Left colon (tissue), 2 donors: ENCODE results near the gene SMARCAL1. TPM values are rescaled to one million over a fixed set of nuclear protein-coding genes. Genes with fewer than 3 reads are reported as not detected.
"Not testable (repeated sequence)": the region's sequence is repeated elsewhere in the genome, so short reads cannot be mapped to it uniquely, and the experiment has no call there.

ENCODE experiments used
- ATAC-seq: fragments of 200-7000 bp; cut with Tn5 transposase; one replicate; pipeline ENCODE4 v1.9.1; 2020; ENCODE audit warnings: mild to moderate bottlenecking, moderate library complexity
- DNase-seq, 2 donors: peaks; one replicate each; pipeline ENCODE4 v3.0.0-alpha.2; 2020
- intact Hi-C, 2 donors: fragments of 100-400 bp; cut with DNase I in 1 of 2; cut with micrococcal nuclease in 1 of 2; formaldehyde crosslinking; loops; one replicate each; pipeline versions ENCODE4 v1.11.2 to v1.14.0; 2022; cut with DNase I, micrococcal nuclease
- long read RNA-seq: library from polyadenylated mRNA; unstranded; transcript quantifications from one replicate; pipeline ENCODE4 v2.0.0, GENCODE V29; 2021
- total RNA-seq, 2 donors: library from RNA; stranded (reverse); fragmentation: NEBNext Ultra II Directional; extraction: Animal tissue kit (Norgen Biotek cat#: 25700); gene quantifications; one replicate each; pipeline ENCODE4 v1.2.1, GENCODE V29; 2021
- donor health status: DM: no; HTN: no; CAD: no.
- donor health status: DM: yes; HTN: yes; CAD: no.

Gene SMARCAL1
- 10 to 100 TPM; 14.7 to 16.1 TPM for total RNA-seq
- long read RNA-seq, transcript SMARCAL1-202 (18 exons, 3,056 nt): major isoform, 15 of 42 reads
- long read RNA-seq, transcript SMARCAL1-201 (18 exons, 3,271 nt): minor isoform, 10 of 42 reads
- long read RNA-seq, partial matches to known transcripts: 10 of 42 reads
- long read RNA-seq, other reads (novel, unspliced or antisense): 7 of 42 reads

DNA sequence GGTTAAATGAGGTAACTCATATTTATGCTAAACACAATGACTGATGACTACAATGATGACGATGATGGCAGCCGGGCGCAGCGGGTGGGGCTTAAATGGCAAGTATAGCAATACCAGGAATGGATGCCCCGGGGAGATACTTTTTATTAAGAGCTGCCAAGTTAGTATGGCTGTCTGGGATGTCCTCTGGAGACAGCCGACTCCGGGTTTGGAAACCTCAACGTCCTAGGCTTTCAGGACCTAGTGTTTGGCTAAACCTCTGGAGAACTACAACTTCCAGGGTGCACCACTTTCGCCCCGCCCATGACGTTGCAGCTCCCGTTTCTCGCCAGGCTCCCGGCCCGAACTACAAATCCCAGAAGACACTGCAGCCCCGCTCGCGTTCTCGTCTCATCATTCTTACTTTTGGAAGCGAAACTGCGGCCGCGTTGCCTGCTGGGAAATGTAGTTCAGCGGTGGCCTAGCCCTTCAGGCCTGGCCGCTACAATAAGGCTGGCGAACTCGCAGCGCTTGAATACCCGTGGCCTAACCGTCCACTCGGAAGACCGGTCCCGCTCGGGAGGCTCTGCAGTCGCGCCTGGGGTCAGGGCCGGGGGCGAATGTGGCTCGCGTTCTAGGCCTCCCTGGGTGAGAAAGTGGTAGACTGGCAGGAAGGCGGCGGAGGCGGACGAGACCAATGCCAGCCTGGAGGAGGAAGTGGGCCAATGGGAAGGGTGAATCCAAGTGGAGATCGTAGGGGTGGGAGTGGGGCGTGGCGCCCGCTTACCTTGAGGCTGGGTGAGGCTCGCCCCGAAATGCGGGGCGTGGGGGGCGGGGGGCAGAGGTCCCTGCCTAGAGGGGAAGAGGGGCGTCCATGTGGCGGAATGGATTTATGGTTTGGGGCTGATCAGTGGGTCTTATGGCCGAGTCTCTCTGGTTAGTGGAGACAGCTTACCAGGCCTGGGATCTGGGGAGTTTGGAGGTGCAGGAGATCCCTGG is at the start of gene SMARCAL1:
Gene SMARCAL1, plus strand, starts transcription at position 463 of the 978 bp plus-strand sequence. CDS start 2,221 bp downstream, outside the sequence.
- DNase-seq (peak; percentile 99 to 100), ATAC-seq (peak; percentile 96)
- intact Hi-C loops: no loop called here

DNA sequence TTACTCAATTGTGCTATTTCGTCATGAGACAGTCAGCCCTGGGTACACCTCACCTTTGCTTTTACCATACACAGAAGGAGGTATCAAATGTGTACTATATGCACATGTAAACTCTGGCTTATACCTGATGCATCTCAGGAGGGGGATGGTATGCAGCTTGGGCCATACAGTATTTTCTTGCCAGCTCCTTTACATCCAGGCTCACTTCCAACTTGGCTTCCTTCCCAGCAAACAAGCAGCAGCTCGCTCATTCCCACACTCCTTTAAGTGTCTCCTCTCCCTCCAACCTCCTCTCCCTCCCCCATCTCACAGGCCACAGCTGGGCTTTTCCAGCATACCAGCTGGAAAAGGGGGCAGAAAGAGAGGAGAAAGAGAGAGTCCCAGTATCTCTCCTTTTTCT is 49.6 kb upstream of the SMARCAL1 start:
- intact Hi-C loops: no loop called here
- DNase-seq: no peak

DNA sequence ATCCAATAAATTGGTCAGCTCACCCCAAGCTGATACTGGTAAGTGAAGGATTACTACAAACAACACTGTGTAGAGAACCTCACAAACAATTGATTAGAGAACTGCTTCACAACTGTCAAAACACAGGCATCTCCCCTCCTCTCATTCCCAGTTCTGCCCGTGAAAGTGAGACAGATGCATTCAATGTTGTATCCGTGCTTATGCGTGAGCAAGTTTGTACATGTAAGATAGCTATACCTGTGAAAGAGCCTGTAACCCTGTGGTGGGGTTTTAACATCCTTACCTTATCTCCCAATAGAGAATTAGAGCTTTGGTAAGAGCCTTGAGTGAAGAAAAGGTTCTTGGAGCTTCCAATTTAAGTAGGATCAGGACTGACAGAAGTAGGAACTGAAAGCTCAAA is 49.1 kb upstream of the SMARCAL1 start:
- no peak for ATAC-seq
- intact Hi-C loops: no loop called here
- no peak for DNase-seq

More for the DNA sequence above, 49.6 kb upstream of the SMARCAL1 start:
- ATAC-seq: no peak

DNA sequence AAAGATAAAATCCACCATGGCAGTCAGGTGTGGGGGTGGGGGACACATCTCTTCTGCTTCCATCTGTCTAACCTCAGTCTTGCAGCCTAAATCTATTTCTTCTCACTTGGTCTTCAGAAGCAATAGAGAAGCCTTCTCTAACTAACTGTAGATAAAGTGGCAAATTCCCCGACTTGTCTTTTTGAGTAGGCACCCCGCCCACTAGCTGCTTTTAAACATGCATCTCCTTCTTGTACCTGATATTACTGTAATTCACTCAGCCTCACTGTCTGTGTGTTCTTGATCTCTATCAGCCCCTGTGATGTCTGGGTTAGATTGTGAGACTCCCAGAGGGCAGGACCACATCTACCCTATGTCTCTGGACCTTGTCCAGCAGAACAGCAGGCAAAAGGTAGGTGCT is 46.8 kb upstream of the SMARCAL1 start:
- DNase-seq: no peak
- no peak for ATAC-seq
- intact Hi-C loops: no loop called here

DNA sequence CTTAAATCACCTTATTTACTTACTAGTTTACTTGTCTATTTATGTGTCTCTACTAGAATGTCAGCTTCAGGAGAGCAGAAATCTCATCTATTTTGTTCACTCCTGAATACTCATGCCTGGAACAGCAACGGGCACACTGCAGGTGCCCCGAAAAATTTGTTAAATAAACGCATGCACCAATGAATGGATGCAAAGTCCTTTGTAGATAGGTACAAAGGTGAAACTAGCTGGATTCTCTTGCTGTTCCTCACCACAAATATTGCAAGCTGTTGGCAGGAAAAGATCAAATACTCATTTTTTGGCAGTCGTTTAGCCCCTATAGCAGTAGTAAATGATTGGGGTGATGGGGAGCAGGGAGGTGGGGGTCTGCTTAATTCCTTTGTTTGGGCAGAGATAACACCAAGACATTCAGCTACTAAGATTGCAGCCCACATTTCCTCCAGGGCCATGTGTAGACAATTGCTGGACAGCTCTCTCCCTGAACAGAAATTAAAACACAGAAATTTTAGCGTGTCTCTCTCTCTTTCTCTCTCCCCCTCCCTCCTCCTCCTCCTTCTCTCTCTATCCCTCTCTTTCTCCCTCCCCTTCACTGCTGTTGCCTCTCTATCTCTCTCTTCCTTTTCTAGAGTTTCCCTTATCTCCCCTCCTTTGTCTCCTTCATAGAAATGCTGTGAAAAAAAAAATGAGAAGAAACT is 45.4 kb upstream of the SMARCAL1 start:
- ATAC-seq (no peak), DNase-seq (no peak)
- intact Hi-C loops: no loop called here

DNA sequence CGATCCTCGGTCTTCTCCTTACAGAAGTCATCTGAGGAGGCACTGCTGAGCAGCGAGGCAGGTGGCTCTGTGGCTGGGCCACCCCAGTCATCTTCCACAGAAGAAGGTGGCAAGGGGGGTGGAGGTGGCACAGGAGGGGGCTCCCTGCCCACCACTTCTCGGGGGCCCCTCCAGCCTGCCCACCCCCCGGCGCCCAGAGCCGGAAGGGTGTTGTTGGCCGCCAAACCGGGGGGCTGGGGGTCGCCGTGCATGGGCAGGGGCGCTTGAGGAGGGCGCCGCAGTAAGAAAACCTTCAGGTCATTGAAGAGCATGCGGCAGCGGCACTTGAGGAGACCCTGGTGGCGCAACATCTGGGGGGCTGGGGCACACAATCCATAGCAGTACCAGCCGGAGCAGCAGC is 42.5 kb upstream of the SMARCAL1 start:
- intact Hi-C loops: no loop called here
- ATAC-seq (no peak), DNase-seq (no peak)

DNA sequence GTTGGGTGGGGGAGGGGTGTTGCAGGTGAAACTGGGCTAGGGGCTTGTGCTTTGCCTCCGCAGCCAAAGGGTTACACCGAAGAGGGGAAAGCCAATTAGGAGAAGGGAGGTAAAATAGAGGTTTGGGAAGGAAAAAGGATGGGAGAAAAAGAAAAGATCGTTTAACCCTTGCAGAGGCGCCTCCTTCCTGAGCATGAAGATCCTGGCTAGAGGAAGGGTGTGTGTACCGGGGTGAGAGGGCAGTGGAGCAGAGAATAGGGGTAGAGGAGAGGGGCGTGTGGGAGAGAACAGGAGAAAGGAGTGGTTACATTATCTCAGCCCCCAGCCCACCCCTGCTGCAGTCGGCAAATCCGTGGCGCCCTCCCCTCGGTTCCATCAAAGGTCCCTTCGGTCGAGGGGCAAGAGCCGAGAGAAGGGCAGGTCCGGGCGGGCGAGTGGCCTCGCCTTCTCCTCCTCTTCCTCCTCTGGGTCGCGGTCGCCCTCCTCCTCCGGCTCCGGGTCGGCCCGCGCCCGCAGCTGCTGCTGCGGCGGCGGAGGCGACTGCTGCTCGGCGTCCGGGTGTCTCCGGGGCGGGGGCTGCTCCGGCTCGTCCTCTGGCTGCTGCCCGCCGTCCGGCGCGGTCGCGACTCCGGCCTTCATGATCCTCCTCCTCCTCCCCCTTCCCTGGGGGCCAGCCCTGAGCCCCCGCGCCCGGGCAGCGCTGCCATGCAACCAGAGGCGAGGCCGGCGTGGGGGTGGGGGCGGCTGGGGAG is 41.1 kb upstream of the SMARCAL1 start:
- ATAC-seq (no peak), DNase-seq (no peak)
- intact Hi-C loops: no loop called here

DNA sequence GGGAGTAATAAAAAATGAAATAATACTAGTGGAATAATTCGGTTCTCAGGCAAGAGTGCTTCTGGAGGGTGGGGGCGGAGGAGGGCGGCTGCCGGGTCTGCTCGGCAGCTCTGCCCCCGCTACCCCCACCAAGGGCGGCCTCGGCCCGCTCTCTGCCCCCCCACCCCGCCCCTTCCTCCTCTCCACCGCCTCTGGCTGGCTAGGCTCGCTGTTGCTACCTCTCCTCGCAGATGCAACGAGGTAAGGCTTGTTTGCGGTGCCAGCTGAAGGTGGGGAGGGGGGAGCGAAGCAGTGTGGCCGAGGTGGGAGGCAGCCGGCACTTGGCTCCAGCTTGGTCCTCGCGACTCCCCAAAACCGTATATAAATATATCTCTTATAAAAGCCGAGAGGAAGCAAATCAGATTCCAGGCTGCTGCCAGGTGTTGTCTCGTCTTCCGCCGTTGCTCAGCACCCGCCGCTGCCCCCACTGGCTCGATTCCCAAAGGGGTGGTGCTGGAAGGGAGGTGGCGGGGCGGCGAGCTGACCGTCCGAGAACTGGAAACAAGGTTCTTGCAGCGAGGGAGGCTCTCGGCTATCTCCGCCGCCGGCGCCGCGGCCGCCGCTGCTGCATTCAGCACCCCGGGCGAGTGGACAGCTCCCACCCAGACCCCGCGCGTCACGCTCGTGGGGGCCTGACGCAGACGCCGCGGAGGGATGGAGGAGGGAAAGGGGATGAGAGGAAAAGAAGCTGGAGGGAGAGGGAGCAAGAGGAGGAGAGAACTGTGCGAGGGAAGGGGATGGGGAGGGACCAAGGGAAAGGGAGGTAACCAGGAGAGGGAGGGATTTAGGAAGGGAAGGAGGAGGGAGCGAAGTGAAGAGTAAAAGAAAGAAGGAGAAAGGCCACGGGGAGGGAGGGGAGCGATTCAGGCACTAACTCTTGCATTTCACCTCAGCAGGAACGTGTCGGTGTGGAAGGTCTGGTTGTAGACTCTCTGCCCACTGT is 40.3 kb upstream of the SMARCAL1 start, which contains the start of gene MARCHF4:
Gene MARCHF4, minus strand, starts transcription at position 763 of the 982 bp plus-strand sequence. CDS start 2,223 bp downstream, outside the sequence.
- ATAC-seq: peak; percentile 70
- intact Hi-C loops: no loop called here
- peak; percentile 28 to 60 for DNase-seq

DNA sequence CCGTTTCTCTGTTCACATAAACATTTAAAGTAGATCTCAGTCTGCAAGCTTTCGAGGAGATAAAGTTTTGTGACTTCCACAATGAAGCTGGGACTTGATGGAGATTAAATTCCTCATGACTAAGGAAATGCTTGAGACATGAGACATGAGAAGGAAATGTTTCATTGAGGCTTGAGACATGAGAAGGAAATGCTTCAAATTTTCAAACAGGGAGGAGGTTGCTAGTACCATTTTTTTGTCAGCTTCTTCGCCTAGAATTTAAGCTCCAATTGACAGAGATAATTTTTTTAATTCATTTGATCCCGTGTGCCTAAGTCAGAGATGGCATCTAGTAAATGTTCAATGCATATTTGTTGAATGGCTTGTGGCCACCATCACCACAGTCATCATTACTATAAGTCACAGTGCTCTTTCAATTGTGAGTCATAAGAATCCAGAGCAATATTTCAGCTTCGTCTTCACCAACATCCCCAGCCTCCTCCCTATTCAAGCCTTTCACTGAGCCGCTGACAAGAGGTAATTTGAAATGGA is 39.5 kb upstream of the SMARCAL1 start:
- intact Hi-C loops: no loop called here
- no peak for ATAC-seq
- no peak for DNase-seq

DNA sequence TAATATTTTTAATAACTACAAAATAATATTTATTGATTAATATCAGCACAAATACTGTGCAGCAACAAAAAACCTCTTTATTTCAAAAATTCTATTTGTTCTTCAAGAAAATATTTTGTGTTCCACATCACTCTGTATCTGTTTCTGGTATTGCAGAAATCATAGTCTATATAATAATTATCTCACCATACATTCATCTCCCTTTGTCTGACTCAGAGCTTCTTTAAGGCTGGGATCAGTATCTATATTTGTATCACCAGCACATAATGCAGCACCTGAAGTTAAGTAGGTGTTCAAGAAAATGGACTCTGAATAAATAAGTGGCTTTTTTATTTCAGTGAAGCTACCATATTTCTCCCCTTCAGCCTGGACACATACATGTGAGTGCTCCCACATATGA is 38.4 kb upstream of the SMARCAL1 start:
- DNase-seq (no peak), ATAC-seq (no peak)
- intact Hi-C loops: no loop called here

DNA sequence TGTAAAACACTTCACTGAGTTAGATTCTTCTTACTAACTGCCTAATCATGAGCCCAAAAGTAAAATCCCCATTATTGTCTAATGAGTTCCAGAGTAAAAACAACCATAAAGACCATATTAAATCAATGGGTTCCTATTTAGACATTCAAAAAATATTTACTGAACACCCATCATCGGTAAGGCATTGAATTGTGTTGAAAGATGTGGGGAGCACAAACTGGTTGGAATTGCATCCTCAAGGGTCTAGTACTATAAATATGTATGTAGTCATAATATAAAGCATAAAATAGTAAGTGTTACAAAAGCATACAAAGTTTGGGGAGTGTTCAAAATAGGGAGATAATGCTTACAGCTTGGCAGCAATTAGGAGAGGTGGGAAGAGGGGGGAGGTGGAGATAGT is 37.0 kb upstream of the SMARCAL1 start:
- intact Hi-C loops: no loop called here
- DNase-seq (no peak), ATAC-seq (no peak)

DNA sequence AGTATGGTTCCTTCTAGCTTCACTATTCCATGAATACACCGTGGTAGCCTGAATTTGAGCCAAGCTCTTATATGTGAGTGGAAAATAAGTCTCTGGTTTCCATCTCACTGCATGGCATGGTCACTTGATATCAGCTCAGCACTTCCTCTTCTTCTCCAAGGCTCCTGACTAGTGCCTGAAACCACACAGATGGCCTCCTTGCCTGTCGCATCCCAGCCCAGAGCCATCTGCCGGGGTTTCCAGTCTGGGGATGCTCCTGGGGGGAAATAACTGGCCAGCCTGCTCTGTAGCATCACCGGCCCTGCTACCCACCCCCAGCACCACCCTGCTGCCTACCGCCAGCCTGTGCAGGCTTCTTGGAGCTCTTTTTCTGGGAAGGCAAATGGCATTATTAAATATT is 32.3 kb upstream of the SMARCAL1 start:
- DNase-seq: no peak
- intact Hi-C loops: no loop called here
- no peak for ATAC-seq

DNA sequence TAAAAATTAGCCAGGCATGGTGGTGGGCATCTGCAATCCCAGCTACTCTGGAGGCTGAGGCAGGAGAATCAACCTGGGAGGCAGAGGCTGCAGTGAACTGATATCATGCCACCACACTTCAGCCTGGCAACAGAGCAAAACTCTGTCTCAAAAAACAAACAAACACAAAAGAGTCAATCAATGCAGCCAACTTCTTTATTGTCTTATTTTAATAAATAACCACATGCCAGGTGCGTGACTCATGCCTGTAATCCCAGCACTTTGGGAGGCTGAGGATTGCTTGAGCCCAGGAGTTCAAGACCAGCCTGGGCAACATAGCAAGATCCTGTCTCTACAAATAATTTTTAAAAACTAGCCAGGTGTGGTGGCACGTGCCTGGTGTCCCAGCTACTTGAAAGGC is 27.9 kb upstream of the SMARCAL1 start:
- ATAC-seq, intact Hi-C loops, DNase-seq: not testable (repeated sequence)

DNA sequence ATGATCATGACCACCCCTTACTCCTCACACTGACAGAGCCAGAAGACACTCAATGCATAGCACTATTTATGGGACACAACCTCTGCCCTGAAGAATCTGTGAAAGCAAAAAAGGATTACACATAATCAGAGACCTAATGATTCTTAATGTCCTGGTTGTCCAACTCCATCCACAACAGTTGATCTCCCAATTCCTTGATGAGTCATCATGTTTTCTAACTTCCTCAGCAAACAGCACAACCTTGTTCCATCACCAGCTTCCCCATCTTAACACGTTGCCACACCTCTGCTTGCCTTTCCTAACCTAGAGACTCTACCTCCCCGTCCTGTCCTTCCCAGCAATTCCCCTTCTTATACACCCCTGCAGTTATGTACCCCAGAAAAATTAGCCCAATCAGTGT is 26.8 kb upstream of the SMARCAL1 start:
- intact Hi-C loops: no loop called here
- DNase-seq: no peak
- ATAC-seq: no peak

DNA sequence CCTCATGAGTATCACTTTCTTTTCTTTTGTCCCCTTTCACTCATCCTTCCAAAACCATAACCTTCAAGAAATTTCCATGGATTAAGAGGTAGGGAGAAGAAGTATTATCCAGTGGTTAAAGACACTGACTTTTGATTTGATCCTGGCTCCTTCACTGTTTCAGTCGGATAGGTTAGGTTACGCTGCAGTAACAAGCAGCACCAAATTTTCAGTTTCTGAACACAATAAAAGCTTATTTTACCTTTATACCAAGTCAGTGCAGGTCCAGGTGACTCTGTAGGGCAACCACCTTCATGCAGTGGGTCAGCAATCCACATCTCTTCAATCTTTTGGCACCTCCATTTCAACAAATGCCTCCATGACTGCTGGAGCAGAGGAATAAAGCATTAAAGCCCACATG is 25.0 kb upstream of the SMARCAL1 start:
- intact Hi-C loops: no loop called here
- DNase-seq (no peak), ATAC-seq (no peak)

DNA sequence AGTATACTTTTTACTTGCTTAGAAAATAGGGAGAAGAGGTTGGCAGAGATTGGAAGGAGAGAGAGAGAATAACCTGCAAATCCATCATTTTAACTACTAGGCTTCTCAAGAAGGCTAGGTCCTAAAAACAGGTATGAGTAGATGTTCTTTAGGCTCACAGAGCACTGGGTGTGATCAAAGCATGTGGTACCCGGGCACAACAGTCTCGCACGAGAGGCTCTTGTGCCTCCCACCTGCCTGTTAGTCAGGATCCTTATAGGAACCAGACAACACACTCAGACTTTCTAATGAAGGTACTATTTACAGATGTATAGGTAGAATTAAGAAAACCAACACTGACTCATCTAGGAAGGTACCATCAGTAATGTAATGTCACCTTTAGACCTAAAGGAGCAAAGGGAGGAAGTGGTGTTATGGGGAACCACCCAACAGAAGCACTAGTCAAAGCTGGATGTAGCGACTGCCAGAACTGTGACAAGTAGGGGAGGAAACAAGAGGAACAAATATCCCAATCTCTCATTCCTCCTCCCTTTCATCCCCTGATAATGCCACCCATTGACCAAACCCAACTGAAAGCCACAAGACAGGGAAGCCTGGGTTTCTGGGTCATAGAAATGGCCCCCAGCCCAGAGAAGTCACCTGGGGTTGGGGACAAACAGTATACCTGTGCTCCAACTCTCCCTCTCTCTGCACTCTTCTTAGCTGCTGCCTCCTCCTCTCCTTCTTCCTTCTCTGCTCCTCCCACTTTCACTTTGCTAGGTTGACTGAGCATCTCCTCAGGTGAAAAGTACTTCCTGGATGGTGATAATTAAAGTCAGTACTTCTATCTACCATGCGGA is 24.0 kb upstream of the SMARCAL1 start:
- intact Hi-C loops: no loop called here
- DNase-seq (no peak), ATAC-seq (no peak)

DNA sequence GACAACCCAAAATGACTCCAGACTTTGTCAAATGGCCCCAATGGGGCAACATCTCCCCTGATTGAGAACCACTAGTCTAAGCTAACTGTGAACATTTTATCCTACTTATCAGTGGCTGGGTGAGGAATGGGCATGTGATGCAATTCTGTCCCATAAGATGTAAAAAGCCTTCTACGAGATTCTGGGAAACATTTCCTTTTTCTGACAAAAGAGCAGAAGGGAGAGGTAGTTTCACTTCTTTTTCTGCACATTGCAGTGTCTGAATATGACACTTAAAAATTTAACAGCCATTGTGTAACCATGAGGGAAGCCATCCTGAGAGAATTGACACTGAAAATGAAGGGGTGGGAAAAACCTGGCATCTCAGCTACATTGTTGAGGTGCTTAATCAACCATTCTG is 22.7 kb upstream of the SMARCAL1 start:
- intact Hi-C loops: no loop called here
- DNase-seq: no peak
- ATAC-seq: no peak
